HG02938 (cell line): Measurements from ENCODE around the gene FSTL5.

Source experiments
- ATAC-seq: cut with Tn5 transposase; IDR thresholded peaks from one replicate; pipeline ENCODE4 v1.9.1; 2021; ENCODE audit warnings: mild to moderate bottlenecking, moderate library complexity; ENCODE audit not compliant: unreplicated experiment

FSTL5 gene

DNA sequence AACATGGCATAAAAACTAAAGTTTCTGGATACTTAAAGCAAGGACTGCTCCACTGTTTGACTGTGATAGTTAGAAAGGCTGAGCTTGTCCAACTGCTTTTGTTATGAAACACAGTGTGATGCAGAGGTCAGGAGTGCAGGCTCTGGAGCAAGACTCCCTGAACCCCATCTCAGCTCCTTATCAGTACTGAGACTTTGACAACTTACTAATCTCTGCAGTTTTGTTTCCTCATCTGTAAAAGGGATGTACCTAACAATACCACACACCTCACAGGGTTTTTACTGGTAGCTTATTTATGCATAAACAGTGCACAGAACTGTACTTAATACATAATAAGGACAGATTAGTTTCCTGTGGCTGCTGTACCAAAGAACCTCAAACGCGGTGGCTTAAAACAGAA lies 804.3 kb downstream of the FSTL5 start:
- peak; percentile 66 for ATAC-seq

DNA sequence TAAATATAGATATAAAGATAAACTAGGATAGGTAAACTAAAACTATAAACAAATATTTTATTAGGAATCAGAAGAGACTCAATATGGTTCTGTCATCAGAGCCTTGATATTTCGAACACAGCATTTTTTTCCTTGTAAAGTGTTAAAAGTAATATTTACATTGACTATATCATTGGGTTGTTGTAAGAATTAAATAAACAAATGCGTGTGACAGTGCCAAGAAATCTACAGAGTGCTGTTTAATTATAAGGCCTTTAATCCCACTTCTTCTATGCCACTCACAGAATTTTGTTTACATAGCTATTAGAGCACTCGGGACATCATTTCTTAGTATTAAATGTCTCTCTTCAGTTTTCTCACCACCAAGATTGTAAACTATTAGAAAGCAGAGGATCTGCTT lies 807.4 kb downstream of the FSTL5 start:
- no peak for ATAC-seq

DNA sequence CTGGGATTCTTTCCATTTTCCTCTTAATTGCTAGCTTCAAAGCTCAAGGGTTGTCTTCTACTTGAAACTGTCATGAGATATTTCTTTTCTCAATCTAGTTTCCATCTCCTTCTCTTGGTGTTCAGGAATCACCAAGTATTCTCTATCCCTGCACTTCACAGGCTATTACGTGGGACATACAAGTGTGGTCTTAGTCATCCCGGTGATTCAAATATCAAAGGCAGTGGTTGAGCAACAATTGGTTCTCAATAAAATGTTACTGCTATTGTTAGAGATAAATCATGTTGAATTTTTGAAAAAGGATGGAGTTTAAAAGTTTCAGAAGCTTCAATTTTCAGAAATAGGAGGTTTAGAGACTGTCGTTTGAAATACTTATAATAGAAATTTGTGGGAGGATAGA lies 812.9 kb downstream of the FSTL5 start:
- no peak for ATAC-seq

DNA sequence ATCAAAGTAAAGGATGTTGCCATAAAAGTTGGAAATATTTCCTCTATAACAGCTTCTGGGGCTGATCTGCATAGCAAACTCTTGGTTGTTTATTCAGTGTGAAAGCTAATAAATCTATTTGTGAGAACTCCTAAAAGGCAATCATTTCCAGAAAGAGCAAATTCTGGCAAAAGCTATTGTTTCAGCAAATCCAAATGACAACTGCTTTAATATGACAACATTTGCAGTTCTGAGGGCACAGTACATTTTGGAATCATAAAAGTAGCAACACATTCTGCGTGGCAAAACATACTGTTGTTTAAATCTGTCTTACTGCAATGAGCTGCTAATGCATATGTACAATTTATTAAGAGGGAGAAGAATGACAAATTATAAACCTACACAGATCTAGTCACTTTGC lies 818.1 kb downstream of the FSTL5 start:
- no peak for ATAC-seq

DNA sequence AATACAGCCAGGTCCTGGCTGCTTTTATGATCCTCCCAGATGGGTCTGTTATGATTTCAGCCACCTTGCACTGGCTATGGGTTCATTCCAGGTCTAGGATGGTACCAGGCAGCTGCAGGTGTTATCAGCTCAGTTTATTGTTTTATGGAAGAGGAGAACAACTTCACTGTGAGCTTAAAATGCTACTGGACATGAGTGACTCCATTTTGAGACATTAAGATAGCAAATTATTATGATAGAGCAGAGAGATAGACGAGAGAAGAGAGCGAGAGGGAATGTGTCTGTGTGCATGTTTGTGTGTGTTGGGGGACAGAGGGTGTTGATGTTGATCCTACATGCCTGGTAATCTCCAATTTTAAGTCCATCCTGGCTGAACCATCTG lies 820.2 kb downstream of the FSTL5 start:
- ATAC-seq, result no peak

DNA sequence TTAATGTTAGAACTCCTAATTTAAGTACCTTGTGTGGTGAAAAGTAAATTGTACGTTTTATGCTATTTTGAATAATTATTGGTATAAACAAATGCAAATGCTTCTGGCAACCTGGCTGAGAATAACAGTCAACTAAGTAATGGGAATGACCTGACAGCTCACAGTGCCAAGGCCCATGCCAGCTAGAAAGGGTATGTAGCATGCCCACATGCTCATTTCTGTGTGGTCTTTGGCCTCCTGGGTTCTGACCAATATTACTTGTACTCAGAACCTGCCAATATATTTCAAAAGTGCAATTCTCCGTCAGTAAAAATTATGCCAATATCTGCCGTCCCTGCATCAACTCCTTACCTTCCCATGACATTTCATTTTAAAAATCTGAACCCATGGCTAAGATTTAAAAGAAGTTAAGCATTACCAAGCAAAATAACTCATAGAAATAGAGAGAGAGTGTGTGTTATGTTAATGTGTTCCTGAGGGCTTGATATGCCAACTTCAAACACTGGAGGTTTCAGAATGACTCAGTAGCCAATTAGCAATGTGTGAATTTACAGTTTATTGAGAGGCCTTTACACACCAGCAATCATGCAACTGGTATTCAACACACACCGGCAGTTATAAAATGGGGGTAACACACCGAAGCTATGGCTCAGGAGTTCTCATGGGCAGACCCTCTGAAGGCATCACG lies 820.8 kb downstream of the FSTL5 start:
- ATAC-seq, result no peak

DNA sequence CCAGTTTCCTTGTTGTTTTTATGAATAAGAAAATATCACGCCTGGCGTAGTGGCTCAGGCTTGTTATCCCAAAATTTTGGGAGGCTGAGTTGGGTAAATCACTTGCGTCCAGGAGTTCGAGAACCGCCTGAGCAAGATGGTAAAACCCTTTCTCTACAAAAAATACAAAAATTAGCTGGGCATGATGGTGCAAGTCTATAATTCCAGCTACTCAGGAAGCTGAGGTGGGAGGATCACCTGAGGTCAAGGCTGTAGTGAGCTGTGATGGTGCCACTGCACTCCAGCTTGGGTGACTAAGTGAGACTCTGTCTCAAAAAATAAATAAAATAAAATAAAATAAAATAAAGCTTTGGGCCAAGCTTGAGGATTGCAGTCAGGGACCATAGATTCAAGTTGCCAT lies 827.2 kb downstream of the FSTL5 start:
- ATAC-seq, result no peak

DNA sequence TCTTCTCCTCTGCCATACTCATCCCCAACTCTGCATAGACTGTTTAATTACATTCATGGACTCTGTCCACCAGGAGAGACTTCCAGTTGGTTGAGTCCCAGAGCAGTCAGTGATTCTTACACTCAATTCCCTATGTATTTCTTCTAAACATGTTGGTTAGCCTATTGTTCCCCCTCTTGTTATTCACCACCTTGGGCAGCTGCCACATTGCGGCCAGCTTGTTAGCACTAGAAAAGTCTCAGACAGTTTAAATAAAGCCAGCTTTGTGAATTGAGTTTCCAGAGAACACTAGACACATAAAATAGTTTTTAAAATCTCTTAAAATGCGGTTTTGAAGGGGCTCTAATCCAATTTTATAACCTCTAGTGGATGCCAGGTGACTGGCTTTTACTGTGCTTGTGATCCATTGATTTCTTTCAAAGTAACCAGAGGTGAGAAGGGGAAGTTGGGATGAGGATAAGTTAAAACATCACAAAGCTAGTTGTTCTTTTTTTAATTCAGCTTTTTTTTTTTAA lies 827.7 kb downstream of the FSTL5 start:
- ATAC-seq, result no peak
